ENCODE results near the gene SLC16A6.
"Not testable (repeated sequence)": the region's sequence is repeated elsewhere in the genome, so short reads cannot be mapped to it uniquely, and the experiment has no call there.

Gene SLC16A6

GRCh38 chr17:68263101-68263681 is 27.7 kb downstream of the SLC16A6 start:
- TF ChIP-seq CTCF (IDR thresholded peaks at IDR 0.05; ENCODE audit: insufficient read depth, missing control alignments) = peak; percentile 68
- DNase-seq (ENCODE audit: insufficient read length, low spot score) = not testable (repeated sequence)
- peak; percentile 83 for FAIRE-seq

GRCh38 chr17:68262467-68262866 is 28.5 kb downstream of the SLC16A6 start:
- DNase-seq (ENCODE audit: insufficient read length, low spot score) (peak; percentile 66), FAIRE-seq (peak; percentile 35)

GRCh38 chr17:68260051-68260762 is 30.7 kb downstream of the SLC16A6 start:
- FAIRE-seq (no peak), DNase-seq (ENCODE audit: insufficient read length, low spot score) (no peak)
- no peak for TF ChIP-seq CTCF (IDR thresholded peaks at IDR 0.05; ENCODE audit: insufficient read depth, missing control alignments)

GRCh38 chr17:68259648-68259951 is 31.3 kb downstream of the SLC16A6 start:
- not testable (repeated sequence) for DNase-seq (ENCODE audit: insufficient read length, low spot score); FAIRE-seq

- FAIRE-seq; DNase-seq (ENCODE audit: insufficient read length, low spot score): not testable (repeated sequence)
Observed at GRCh38 chr17:68258890-68259647, 31.9 kb downstream of the SLC16A6 start.

GRCh38 chr17:68257934-68258333 is 33.0 kb downstream of the SLC16A6 start:
- TF ChIP-seq CTCF (IDR thresholded peaks at IDR 0.05; ENCODE audit: insufficient read depth, missing control alignments) = no peak
- DNase-seq (ENCODE audit: insufficient read length, low spot score) (no peak), FAIRE-seq (no peak)

GRCh38 chr17:68256701-68257100 is 34.2 kb downstream of the SLC16A6 start:
- DNase-seq (ENCODE audit: insufficient read length, low spot score); FAIRE-seq: not testable (repeated sequence)

GRCh38 chr17:68255731-68256538 is 35.0 kb downstream of the SLC16A6 start:
- no peak for FAIRE-seq
- DNase-seq (ENCODE audit: insufficient read length, low spot score) = no peak
- TF ChIP-seq CTCF (IDR thresholded peaks at IDR 0.05; ENCODE audit: insufficient read depth, missing control alignments) = no peak

GRCh38 chr17:68255151-68255550 is 35.8 kb downstream of the SLC16A6 start:
- DNase-seq (ENCODE audit: insufficient read length, low spot score) (no peak), FAIRE-seq (no peak)
- TF ChIP-seq CTCF (IDR thresholded peaks at IDR 0.05; ENCODE audit: insufficient read depth, missing control alignments) = no peak

- DNase-seq (ENCODE audit: insufficient read length, low spot score); FAIRE-seq: not testable (repeated sequence)
Observed at GRCh38 chr17:68253426-68253825, 37.5 kb downstream of the SLC16A6 start.

Data from D721Med (cell line).